GM18858 (cell line): ENCODE measurements around the gene PRPS1L1.

Source experiments
- ATAC-seq: cut with Tn5 transposase; IDR thresholded peaks from one replicate; pipeline ENCODE4 v1.9.1; 2021; ENCODE audit not compliant: unreplicated experiment

The PRPS1L1 gene

DNA sequence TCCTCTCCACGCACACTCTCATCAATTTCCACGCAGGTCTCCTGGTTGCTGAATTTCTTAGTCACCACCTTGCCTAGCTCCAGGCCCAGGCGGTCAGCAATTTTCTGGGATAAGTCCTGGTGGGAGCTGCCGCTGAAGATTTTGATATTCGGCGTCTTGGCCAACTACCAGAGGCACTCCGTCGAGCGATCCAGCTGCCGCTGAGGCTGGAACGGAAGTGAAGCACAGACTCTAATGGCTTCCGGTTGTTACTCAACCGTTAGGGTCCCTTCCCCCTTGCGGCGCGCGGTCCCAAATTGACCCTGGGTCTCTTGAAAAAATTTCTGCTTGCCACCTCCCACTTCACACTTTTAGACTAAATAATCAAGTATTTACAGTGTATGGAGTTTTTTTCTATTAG lies at the start of gene PRPS1L1:
TSS of gene PRPS1L1 (minus strand) at position 219 of the 400 bp plus-strand sequence.
- no peak for ATAC-seq

DNA sequence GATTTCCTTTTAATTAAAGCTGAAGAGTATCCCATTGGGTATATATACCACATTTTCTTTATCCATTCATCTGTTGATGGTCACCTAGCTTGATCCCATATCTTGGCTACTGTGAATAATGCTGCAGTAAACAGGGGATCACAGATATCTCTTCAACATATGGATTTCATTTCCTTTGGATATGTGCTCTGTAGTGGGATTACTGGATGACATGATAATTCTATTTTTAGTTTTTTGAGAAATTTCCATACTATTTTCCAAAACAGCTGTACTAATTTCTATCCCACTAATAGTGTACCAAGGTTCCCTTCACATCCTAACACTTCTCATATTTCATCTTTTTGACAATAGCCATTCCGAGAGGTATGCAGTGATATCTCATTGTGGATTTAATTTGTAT lies 48.8 kb upstream of the PRPS1L1 start:
- ATAC-seq = no peak

DNA sequence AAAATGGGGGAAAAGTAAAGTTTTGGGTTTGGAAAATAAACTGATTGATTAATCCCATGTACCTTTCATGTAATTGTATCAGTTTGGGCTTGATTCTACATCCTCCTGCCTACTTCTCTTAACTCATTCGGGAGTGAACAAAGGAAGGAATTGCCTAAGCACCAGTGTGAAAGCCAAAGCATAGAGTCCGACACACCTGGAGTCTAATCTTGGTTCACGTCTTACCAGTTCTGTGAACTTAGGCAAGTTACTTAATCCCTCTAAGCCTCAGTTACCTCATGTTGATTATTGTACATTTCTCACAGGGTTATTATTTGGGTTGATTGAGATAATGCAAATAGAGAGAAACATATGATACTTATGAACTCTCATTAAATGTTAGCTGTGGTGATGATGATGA lies 41.1 kb upstream of the PRPS1L1 start:
- no peak for ATAC-seq

DNA sequence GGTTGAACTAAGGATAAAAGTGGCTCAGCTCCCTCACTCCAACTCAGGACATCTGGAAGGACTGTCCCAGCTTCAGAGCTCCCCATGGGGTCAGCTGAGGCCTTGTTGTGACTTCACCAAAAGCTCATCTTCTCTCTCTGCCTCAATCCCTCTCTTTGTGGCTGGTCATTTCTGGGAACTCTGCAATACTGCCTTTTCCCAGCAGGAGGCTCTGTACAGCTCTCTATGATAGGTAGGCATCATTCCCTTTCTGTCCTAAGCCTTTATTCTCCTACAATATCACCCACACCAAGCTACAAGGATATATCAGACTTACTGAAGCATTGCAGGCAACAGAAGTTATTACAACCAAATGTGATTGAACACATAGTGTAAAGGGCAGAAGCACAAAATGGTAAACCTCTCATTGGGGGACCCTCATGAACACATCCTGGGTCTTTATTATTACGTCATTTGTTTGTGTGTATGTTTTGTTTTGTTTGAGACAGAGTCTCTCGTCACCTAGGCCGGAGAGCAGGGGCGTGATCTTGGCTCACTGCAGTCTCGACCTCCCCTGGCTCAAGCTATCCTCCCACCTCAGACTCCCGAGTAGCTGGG lies 36.7 kb upstream of the PRPS1L1 start:
- ATAC-seq = no peak

DNA sequence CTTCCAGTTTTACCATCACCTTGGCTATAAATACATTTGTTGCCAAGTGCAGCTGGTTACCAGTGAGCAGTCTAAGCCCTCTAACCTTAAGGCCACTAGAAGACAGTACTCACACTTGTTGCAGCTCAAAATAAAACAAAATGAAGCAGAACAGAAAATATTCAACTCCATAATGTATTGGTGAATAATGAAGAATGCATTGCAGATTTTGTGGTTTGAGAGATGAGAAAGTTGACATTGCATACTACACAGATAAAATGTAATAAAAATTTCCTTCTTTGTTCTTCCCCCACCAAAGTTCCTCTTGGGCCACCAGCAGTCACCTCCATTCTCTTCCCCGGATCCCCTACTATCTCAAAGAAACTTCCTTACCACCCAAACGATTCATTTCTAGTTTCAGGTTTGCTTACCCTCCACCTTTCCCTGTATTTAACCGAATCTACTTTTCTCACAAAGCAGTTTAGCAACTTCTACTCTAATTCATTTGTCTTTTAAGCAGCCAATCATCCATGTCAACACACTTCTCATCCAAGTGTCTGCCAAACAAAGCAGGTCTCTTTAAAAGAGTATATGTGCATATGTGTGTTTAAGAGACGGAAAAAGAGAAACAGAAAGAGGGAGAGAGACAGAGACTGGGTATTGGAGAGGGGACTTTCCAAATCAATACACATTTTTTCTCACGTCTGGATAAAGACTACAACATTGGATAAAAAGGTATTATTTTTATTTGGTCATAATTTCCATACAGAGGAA lies 35.7 kb upstream of the PRPS1L1 start:
- ATAC-seq = no peak

DNA sequence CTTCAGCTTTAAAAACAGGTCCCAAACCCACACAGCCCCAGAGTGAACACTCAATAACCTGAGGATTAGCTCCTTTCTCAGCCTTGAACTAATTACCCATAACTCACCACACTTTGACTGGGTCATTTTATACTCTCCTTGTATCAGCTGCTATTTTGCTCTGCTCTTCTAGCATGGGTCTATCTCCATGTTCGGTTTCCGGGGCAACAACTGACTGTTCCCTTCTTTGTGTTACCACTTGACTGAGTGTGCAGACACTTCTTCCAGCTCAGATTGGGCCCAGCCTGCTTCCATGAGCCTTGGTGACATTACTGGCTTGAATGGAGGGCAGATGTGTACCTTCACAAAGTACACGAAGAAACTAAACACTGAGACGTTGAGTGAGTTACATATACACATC lies 31.5 kb upstream of the PRPS1L1 start:
- no peak for ATAC-seq

DNA sequence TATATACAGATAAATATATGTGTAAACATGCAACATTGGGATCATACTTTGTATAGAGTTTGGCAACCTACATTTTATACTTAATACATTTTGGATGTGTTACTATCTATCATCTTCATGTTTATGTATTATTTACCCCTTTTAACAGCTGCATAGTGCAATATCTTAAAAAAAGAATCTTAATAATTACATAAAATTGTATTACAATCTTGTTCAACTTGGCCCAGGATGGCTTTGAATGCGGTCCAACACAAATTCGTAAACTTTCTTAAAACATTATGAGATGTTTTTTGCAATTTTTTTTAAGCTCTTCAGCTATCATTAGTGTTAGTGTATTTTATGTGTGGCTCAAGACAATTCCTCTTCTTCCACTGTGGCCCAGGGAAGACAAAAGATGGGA lies 26.3 kb upstream of the PRPS1L1 start:
- no peak for ATAC-seq

DNA sequence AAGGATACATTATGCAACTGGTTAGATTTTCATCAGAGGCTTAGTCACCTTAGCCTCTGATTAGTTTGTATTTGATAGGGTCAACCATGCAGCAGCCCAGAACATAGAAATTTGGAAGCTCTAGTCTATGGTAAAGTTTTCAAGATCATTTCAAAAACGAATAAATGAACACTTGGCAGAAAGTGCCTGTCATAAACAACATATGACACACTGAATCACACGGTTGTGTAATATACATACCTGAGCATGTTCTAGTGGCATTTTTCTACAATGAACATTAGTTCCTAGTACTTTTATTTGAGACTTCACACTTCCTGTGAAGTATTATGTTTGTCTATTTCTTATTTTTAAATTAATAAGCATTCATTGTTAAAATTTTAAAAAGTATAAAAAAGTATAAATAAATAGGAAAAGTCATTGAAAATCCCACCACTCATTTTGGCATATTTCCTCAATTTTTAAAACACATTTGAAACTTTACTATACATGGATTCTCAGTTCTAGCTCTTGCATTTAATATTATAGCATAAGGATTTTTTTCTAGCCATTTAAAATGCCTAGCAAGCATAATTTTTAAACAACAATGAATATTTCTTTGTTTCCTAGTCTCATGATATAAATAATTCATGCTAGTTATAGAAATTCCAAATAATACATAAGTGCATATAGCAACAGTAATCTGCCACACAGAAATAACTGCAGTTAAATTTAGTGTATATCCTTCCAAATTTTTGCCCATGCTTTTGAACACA lies 25.7 kb upstream of the PRPS1L1 start:
- ATAC-seq = no peak

DNA sequence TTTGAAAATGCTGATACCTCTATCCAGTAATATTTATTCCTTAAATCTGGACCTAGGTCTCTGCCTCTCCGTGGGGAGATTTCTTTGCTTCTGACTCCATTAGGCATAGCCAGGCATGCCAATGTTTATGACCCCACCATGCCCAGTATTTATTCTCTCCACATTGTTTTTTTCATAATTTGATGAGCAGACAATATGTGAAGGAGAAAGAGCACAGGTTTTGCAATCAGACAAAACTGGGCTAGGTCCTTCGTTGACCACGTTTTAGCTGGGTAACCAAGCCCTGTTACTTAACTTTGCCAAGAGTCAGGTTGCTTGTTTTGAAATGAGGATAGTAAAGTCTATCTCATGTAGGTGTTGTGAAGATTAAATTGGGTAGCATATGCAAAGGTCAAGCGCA lies 21.6 kb upstream of the PRPS1L1 start:
- ATAC-seq = no peak

DNA sequence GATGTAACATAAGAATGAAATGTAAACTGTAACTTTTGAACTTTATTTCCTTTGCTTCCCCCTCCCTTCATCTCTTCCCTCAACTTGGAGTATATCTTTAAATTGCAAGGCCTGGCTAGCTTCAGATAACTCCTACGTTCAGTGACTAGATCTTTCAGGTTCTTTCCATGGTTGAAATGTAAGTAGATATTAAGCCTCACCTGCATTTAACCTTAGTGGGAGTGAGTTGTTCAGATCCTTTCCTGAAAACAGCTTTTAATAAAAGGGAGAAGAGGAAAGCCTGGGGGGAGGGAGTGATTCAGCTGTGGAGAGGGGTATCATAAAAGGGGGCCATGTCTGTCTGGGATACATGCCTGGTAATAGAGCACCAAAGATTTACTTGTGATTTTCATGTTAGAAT lies 19.0 kb upstream of the PRPS1L1 start:
- ATAC-seq = no peak

DNA sequence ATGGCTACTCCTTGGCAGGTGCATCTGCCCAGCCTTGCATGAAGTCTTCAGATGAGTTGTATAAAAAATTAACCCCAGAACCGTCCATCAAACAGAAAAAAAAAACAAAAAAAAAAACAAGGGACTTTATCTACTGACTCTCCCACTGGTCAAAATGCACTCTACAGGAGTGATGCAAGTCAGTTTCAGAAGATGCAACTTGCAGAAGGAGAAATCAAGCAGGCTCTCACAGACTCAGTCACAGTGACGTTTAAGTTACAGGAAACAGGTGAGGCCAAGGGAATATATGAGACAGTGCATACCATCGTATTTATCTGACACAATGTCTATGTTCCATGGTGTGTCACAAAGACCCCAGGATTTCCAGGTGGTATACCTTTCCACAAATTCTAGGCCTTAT lies 17.5 kb upstream of the PRPS1L1 start:
- no peak for ATAC-seq

DNA sequence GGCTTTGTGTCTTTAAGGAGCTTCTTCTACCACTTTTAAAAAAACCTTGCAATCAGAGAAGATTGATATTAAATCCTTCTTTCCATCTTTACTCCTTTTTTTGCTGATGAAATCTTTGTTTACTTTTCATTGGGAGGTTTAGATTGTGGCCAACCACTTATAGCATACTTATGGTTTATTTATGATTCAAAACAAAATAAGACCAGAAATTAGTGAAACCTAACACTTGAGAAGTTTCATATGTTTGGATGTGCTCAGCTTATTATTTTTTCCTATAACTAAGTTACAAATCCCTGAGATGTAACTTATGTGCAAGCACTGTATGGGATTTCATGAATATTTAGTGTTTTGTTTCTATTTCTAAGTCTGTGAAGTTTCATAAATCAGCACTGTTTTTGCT lies 13.5 kb upstream of the PRPS1L1 start:
- ATAC-seq = no peak

DNA sequence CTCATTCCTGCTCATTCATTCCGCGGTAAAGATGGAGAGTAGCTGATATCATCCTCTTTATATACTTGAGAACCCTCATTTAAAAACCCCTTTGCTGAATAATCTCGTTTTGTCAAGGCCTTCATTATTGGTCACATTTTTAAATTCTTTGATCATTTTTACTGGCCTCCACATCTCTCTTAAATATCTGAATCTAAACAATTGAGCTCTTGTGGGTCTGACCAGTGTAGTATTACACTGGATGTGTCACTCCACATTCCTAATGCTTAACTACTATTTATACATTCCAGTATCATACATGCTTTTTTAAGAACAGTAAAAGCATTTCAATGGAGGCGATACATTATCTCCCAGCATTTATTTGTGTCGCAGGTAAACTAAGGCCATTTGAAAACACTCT lies 12.6 kb upstream of the PRPS1L1 start:
- ATAC-seq = no peak

DNA sequence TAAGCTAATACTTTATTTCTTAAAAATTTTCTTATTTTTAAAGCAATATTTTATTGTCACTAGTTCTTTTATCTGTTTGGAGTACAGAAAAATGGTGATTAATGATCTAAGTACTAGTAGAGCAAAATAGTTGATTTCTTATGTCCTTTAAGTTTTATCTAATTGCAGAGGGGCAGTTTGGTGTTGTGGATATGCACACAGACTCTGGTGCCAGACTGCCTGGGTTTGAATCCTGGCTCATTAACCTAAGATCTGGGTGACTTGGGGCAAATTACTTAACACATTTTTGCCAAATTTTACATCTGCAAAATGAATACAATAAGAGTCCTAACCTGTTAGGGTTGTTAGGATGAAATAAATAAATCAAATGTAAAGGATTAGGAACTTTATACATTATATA lies 10.7 kb upstream of the PRPS1L1 start:
- no peak for ATAC-seq

DNA sequence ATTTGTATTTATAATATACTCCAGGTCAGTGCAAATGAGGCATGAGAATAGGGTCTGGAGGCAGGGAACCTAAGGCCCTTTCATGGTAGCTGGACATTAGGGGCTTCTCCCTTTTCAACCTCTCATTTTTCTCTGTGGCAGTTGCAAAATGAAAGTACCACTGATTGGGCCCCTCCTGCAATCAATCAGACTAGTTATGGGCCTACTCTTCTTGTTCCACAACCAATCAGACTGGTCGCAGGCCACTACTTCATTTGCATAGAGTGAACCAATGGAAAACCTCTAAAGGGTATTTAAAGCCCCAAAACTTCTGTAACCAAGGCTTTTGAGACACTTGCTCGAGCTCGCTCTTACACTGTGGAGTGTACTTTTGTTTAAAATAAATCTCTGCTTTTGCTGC lies 10.0 kb upstream of the PRPS1L1 start:
- no peak for ATAC-seq

DNA sequence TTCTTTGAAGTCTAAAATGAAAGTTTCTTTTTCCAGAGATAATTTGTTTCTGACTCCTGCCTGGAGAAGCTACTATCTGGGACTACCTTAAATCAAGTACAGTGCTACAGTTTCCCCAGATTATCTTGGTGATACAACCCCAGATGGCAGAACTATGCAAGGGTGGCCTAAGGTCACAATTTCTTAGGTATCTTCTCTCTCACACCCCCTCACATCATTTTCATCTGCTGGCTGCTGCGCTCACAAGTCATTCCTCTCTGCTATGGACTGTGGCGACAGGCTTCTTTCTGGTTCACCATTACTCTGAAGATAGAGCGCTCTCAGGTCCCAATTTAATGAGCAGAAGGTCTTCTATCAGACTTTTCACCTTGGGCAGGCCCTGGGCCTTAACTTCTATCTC lies 9.1 kb upstream of the PRPS1L1 start:
- no peak for ATAC-seq

DNA sequence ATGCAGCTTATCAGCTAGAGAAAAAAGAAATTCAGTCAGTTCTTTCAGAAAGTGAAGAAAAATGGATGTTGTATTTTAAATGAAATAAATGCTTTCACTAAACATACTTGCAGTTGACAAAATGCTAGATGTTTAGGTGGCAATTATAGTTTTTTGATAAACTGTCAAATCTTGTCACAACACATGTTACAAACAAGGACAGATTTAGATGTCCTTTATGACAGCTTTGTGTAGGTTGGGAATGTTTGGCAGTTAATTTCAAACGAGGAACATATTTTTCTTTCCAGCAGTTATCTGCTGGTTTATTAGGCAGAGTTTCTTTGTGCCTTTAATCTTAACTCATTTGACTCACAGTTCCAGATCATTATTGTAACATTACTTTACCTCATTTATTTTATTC lies 3.1 kb upstream of the PRPS1L1 start:
- ATAC-seq = no peak

DNA sequence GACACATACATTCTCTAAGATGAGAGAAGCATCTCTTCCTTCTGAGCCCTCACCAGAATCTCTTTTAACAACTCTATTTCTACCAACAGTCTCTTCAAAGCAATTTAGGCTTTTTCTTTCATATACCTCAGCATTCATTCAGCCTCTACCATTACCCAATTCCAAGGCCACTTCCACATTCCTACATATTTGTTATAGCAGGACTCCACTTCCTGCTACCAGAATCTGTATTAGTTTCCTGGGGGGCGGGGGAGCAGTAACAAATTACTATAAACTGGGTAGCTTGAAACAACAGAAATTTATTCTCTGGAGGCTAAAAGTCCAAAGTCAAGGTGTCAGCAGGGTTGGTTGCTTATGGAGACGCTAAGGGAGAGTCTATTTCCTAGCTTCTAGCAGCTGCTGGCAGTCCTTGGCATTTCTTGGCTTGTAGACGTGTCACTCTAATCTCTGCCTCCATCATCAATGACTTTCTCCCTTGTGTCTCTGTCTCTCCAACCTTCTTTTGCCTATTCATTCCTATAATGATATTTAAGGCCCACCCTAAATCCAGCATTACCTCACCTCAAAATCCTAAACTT lies 7.4 kb downstream of the PRPS1L1 start:
- no peak for ATAC-seq

DNA sequence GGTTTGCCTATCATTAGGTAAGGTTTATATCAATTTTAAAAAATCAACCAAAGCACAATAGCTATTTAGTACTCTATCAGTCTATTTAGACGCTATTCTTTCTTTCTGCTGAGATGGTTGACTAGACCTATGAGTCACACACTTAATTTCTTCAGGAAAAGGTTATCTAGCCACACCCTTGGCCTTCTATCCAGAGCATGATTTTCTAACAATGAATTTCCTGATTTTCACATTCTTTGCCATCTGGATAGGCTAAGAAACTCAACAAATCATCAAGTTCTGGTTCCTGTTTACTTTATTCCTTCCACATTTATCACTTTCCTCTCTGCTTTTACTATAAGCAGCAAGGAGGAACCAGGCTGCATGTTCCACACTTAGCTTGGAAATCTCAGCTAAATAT lies 8.1 kb downstream of the PRPS1L1 start:
- no peak for ATAC-seq

DNA sequence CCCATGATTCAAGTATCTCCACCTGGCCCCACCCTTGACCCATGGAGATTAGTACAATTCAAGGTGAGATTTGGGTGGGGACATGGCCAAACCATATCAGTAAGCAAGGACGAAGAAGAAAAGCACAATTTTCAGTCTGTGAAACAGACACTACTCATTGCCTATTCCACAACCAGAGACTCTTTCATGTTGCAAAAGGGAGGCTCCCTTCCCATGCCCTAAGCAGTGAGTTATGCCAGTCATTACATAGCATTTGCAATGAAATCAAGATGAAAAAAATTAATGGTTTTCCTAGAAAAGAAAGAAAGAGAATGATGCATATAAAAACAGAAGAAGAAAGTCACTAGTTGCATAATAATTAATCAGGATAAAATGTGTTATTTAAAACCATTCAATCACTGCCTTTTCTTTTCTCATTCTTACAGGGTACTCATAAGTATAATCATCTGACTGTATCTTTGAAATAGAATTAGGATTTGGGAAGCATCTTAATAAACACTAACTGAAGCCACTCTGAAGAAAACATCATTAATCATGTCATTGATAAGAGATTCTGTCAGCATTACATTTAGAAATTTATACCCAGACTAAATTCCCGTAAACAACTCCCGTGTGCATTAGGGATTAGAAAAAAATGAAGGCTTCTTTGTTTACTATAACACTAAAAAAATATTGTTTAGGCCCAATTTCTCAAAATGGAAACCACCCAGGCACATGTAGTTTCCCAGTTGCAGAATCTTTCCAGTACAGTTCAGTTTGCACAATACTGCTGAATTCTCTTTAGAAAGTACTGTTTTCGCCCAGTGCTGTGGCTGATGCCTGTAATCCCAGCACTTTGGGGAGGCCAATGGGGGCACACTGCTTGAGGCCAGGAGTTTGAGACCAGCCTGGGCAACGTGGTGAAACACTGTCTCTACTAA lies 9.1 kb downstream of the PRPS1L1 start:
- no peak for ATAC-seq
